Esophagus squamous epithelium (tissue), 4 donors: ENCODE results near the gene SNX5.

ENCODE experiments used
- CTCF ChIP-seq, 6 experiments: fragments of 450-650 bp in 4 of 6; fragments of 200-600 bp in 2 of 6; sonication (generic) in 2 of 6; IDR thresholded peaks; one replicate each; pipeline ENCODE4 v1.5.1; 2016 to 2019; ENCODE audit warnings: antibody characterized with exemption in 6 of 6, mild to moderate bottlenecking in 4 of 6, moderate library complexity in 4 of 6
- POLR2A ChIP-seq, 4 donors: fragments of 450-650 bp; IDR thresholded peaks; one replicate each; pipeline ENCODE4 v1.6.1; 2017; ENCODE audit warnings: antibody characterized with exemption in 4 of 4, mild to moderate bottlenecking in 4 of 4, moderate library complexity in 3 of 4

GRCh38 chr20:17958373-17959256 lies 10.0 kb downstream of the SNX5 start:
- TF ChIP-seq CTCF (IDR thresholded peaks at IDR 0.05) (peak in 3 of 6 experiments; percentile 11 to 30 (median 29)), POLR2A (IDR thresholded peaks at IDR 0.05) (no peak)
